ENCODE data around the gene PGA5. TPM values are rescaled to one million over a fixed set of nuclear protein-coding genes. Genes with fewer than 3 reads are reported as not detected.
A peak's percentile ranks its signal among the peaks of the same experiment; 100 is the strongest.

Gene PGA5
- total RNA-seq, 1 experiment from 2014 or later: not detected

DNA sequence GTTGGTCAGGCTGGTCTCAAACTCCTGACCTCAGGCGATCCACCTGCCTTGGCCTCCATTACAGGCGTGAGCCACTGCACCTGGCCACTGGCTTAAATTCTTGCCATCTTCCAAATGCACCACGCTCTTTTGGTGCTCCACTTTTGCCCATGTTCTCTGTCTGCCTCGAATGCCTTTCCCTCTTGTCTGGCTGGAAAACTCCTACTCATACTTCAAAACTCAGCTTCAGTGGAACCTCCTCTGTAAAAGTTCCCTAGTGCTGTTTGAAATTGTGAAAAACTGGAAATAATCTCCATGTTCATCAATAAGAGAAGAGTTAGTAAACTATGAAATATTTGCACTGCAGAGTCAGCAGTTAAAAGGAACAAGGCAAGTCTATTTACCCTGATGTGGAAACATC is 42.6 kb downstream of the PGA5 start:
- H3K4me1 ChIP-seq: 0 out of 2 replicates have a peak, but pooled peaks cover 5% of the 10 kb centered on the region
- Mint-ChIP-seq H3K27me3 (ENCODE audit: insufficient read depth, unreplicated experiment) (no peaks in the 10 kb centered on the region), H3K27ac (ENCODE audit: unreplicated experiment) (no peak overlapping the region), H3K9me3 (ENCODE audit: unreplicated experiment) (peaks cover 12% of the 10 kb centered on the region), H3K4me3 (ENCODE audit: unreplicated experiment) (no peak overlapping the region), H3K4me1 (ENCODE audit: low read depth, unreplicated experiment) (peaks cover 10% of the 10 kb centered on the region), H3K36me3 (ENCODE audit: insufficient read depth, unreplicated experiment) (peaks cover 30% of the 10 kb centered on the region)
- no peak for DNase-seq
- H3K36me3 ChIP-seq (ENCODE audit: control insufficient read depth, insufficient read depth, low read length): peaks cover 9% of the 10 kb centered on the region
- no peaks in the 10 kb centered on the region for H3K9me3 ChIP-seq
- TF ChIP-seq, protein P1, sequence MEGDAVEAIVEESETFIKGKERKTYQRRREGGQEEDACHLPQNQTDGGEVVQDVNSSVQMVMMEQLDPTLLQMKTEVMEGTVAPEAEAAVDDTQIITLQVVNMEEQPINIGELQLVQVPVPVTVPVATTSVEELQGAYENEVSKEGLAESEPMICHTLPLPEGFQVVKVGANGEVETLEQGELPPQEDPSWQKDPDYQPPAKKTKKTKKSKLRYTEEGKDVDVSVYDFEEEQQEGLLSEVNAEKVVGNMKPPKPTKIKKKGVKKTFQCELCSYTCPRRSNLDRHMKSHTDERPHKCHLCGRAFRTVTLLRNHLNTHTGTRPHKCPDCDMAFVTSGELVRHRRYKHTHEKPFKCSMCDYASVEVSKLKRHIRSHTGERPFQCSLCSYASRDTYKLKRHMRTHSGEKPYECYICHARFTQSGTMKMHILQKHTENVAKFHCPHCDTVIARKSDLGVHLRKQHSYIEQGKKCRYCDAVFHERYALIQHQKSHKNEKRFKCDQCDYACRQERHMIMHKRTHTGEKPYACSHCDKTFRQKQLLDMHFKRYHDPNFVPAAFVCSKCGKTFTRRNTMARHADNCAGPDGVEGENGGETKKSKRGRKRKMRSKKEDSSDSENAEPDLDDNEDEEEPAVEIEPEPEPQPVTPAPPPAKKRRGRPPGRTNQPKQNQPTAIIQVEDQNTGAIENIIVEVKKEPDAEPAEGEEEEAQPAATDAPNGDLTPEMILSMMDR (IDR thresholded peaks at IDR 0.05; ENCODE audit: insufficient read depth in 1 of 2, low read depth in 1 of 2, low read length in 1 of 2, severe bottlenecking in 1 of 2, unreplicated experiment in 1 of 2): no peak
- ChIA-PET CTCF (interaction anchor here (0.6 kb wide), 1 partner anchor 10 kb away, joined by 3 read pairs; no protein-coding TSS in a partner anchor), POLR2A (no interaction called here)
- intact Hi-C loops (cut with micrococcal nuclease; ENCODE audit: unreplicated experiment): no loop called here
- no peaks in the 10 kb centered on the region for H3K27me3 ChIP-seq (replicated peaks; ENCODE audit: control insufficient read depth, insufficient read depth, low read length)
- H3K4me3 ChIP-seq (ENCODE audit: low read depth, low read length): no peak overlapping the region
- no TSS peak for BruUV-seq (replicated peaks)

DNA sequence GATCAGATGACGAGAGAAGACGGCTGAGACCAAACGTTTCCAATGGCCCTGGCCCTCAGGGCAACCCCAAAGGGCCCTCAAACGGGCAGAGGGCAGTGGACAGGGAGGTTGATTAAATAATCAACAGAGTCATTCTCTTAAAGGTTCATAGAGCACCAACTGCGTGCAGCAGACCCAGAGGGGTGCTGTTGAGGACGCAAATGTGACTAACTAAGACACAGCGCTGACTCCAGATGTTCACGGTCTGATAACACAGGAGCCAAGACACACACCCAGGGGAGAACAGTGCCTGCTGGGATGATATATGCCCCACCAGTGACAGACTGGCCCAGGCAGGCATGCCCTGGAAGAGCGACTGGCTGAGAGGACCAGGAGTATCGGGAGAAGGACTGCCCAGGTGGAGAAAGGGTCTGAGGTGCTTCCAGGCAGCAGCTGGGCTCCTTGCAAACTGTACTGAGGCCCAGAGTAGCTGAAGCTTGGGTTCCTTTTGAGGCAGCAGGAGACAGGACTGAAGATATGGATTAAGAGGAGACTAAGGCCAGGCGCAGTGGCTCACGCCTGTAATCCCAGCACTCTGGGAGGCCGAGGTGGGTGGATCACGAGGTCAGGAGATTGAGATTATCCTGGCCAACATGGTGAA is 46.5 kb downstream of the PGA5 start:
- ChIA-PET CTCF (no interaction called here), POLR2A (no interaction called here)
- peaks cover 10% of the 10 kb centered on the region for H3K36me3 ChIP-seq (ENCODE audit: control insufficient read depth, insufficient read depth, low read length)
- H3K4me3 Mint-ChIP-seq (ENCODE audit: unreplicated experiment): no peak overlapping the region
- 0 out of 2 replicates have a peak, but pooled peaks cover 5% of the 10 kb centered on the region for H3K4me1 ChIP-seq
- no peak for DNase-seq
- BruUV-seq (replicated peaks): no TSS peak
- H3K4me1 Mint-ChIP-seq (ENCODE audit: low read depth, unreplicated experiment): peaks cover 10% of the 10 kb centered on the region
- intact Hi-C loops (cut with micrococcal nuclease; ENCODE audit: unreplicated experiment): no loop called here
- H3K27me3 Mint-ChIP-seq (ENCODE audit: insufficient read depth, unreplicated experiment): no peaks in the 10 kb centered on the region
- no peaks in the 10 kb centered on the region for H3K9me3 ChIP-seq
- H3K4me3 ChIP-seq (ENCODE audit: low read depth, low read length): no peak overlapping the region
- H3K36me3 Mint-ChIP-seq (ENCODE audit: insufficient read depth, unreplicated experiment): peaks cover 24% of the 10 kb centered on the region
- no peak overlapping the region for H3K27ac Mint-ChIP-seq (ENCODE audit: unreplicated experiment)
- no peaks in the 10 kb centered on the region for H3K27me3 ChIP-seq (replicated peaks; ENCODE audit: control insufficient read depth, insufficient read depth, low read length)
- TF ChIP-seq, protein P1 (IDR thresholded peaks at IDR 0.05; ENCODE audit: insufficient read depth in 1 of 2, low read depth in 1 of 2, low read length in 1 of 2, severe bottlenecking in 1 of 2, unreplicated experiment in 1 of 2): no peak
- peaks cover 12% of the 10 kb centered on the region for H3K9me3 Mint-ChIP-seq (ENCODE audit: unreplicated experiment)

DNA sequence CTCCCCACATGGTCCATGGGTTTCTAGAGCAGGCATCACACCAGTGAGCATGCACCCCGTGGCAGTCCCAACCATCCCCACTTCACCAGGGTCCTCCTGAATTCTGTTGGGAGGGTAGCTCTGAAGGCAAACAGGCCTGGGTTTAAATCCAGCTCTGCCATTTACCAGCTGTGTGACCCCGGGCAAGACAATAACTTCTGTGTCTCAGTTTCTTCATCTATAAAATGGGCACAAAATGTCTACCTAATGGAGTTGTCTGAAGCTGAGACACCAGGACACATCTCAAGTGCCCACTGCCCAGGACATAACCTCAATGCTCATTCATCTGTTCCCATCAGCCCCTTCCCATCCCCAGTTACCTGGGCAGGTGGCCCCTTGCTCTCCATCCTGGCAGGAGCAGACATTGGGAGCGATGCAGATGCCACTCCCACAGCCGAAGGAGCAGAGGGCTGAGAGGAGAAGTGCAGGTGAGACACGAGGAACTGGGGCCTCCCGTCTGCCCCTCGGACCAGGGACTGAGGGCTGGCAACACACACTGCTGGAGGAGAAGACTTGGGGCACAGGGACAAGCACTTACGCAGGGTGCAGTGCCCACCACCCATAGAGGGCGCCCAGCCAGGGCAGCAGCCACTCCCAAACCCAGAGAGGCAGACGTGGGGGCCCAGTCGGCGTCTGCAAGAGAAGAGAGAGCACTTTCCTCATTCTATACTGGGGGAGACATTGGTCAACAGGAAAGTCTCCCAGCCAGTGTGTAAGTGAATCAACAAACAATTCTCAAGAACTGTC is 50.1 kb downstream of the PGA5 start:
- intact Hi-C loops (cut with micrococcal nuclease; ENCODE audit: unreplicated experiment): no loop called here

More for the DNA sequence above, 50.1 kb downstream of the PGA5 start:
- DNase-seq: no peak
- H3K4me1 ChIP-seq: peaks cover 12% of the 10 kb centered on the region
- TF ChIP-seq, protein P1 (IDR thresholded peaks at IDR 0.05; ENCODE audit: insufficient read depth in 1 of 2, low read depth in 1 of 2, low read length in 1 of 2, severe bottlenecking in 1 of 2, unreplicated experiment in 1 of 2): peak in 1 of 2 experiments; percentile 9
- CTCF ChIA-PET: no interaction called here
- Mint-ChIP-seq H3K4me1 (ENCODE audit: low read depth, unreplicated experiment) (peaks cover 5% of the 10 kb centered on the region), H3K36me3 (ENCODE audit: insufficient read depth, unreplicated experiment) (peaks cover 24% of the 10 kb centered on the region), H3K9me3 (ENCODE audit: unreplicated experiment) (no peaks in the 10 kb centered on the region), H3K4me3 (ENCODE audit: unreplicated experiment) (no peak overlapping the region), H3K27ac (ENCODE audit: unreplicated experiment) (no peak overlapping the region), H3K27me3 (ENCODE audit: insufficient read depth, unreplicated experiment) (no peaks in the 10 kb centered on the region)
- no peak overlapping the region for H3K4me3 ChIP-seq (ENCODE audit: low read depth, low read length)
- peaks cover 2% of the 10 kb centered on the region for H3K36me3 ChIP-seq (ENCODE audit: control insufficient read depth, insufficient read depth, low read length)
- H3K9me3 ChIP-seq: no peaks in the 10 kb centered on the region
- H3K27me3 ChIP-seq (replicated peaks; ENCODE audit: control insufficient read depth, insufficient read depth, low read length): no peaks in the 10 kb centered on the region
- no TSS peak for BruUV-seq (replicated peaks)
- POLR2A ChIA-PET: no interaction called here
